NK-92 treated with Interleukin-12 subunit alpha and Interleukin-12 subunit beta, amount 100 ng/mL, for 24 hours (cell line): ENCODE results near the gene CLPTM1L.
A peak's percentile ranks its signal among the peaks of the same experiment; 100 is the strongest.
"Not testable (repeated sequence)": the region's sequence is repeated elsewhere in the genome, so short reads cannot be mapped to it uniquely, and the experiment has no call there.

Experiments used
- DNase-seq: peaks from one replicate; lab custom pipeline; 2025; lab: John Stamatoyannopoulos, UW

CLPTM1L gene

DNA sequence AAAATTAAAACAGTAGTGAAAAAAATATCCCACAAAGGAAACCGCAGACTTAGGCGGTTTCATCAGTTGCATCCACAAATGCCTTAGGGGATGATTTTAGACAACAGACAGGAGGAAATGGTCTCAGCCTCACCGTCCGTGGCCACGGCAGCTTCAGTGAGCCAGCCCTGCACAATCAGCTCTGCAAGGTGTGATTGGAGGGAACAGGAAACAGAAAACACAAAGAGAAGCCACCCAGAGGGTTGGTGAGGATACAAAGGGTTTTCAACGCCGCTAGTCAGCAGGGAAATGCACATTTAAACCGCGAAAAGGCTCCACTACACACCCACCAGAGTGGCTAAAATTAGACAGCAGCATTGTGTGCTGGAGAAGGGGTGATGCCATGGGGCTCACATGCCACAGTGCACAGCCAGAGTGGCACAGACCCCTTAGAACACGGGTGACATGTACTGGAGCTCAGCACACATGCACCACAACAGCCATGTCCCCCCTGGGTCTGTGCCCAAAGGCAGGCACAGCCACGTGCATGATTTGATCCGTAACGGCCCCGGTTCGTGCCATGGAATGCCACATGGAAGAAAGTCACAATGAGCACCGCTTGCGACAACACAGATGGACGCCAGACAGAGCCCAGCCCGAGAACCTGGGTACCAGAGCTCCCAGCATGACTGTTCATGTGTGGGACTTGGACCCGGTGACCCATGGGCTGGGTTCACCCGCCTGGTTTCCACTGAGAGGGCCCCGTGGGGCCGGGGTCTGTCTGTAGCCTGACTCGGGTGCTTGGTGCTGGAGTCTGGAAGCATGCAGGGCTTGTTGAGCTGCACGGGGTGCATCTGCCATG is 31.7 kb downstream of the CLPTM1L start:
- peak; percentile 84 for DNase-seq

DNA sequence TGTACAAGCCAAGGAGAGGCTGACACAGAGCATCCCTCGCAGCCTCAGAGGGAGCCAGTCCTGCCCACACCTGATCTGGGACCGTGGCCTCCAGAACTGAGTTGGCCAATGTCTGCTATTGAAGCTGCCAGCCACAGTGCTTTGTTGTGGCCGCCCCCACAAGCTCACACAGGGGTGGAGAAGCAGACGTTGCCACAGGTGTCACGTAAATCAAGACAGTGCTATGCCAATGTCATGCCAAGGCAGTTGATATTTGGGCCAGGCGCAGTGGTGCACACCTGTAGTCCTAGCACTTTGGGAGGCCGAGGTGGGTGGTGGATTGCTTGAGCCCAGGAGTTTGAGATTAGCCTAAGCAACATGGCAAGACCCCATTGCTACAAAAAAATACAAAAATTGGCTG is 32.7 kb downstream of the CLPTM1L start:
- no peak for DNase-seq

DNA sequence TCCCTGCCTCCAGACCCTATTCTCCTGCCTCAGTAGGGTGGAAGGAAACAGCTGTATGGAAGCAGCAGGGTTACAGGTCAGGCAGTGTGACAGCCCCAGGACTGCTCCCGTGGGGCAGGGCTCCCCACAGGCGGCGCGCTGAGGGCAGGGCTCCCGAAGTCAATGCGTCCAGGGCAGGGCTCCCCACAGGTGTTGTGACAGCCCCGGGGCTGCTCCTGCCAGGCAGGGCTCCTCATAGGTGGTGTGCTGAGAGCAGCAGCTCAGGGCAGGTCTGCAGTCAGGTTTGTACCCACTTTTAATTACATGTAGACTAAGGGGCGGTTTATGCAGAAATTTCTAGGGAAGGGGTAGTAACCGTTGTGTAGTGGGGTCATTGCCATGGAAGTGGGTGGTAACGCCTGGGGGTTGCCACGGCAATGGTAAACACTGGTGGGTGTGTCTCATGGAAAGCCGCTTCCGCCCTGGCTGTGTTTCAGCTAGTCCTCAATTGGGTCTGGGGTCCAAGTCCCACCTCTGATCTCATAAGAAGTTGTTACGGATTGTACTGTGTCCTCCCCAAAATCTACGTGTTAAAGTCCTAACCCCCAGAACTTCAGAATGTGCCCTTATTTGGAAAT is 33.4 kb downstream of the CLPTM1L start:
- DNase-seq: no peak

DNA sequence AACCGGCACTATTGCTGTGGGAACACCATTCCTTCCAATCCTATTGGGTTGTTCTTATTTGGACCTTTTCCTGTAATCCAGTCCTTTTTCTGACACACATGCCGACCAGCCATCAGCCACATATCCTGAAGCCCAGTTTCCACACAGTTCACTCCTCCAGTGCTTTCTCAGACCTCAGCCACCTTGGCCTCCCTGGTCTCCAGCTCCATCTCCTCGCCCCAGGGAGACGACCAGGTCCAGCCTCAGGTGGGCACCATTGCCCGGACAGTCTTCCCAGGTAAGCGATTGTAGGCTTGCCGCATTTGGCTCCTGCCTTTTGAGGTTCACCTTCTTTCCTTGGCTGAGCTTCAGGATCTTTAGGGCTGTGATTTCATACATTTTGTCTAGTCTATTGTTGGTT is 34.8 kb downstream of the CLPTM1L start:
- DNase-seq: no peak

DNA sequence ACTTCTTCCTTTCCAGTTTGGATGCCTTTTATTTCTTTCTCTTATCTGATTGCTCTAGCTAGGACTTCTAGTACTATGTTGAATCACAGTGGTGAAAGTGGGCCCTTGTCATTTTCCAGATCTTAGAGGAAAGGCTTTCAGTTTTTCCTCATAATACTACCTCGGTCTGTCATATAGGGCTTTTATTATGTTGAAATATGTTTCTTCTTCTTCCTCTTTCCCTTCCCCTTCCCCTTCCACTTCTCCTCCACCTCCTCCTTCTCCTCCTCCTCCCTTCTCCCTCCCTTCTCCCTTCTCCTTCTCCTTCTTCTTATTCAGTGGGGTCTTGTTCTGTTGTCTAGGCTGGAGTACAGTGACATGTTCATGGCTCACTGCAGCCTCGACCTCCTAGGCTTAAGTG is 40.9 kb downstream of the CLPTM1L start:
- no peak for DNase-seq

DNA sequence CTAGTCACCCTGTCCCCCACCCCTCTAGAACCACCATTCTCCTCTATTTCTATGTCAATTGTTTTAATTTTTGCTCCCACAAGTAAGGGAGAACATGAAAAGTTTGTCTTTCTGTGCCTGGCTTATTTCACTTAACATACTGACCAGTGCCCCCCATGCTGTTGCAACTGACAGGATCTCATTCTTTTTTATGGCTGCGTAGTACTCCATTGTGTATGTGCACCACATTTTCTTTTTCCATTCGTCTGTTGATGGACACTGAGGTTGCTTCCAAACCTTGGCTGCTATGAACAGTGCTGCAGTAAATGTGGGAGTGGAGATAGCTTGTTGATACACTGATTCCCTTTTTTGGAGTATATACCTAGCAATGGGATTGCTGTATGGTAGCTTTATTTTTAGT is 42.6 kb downstream of the CLPTM1L start:
- DNase-seq: no peak

DNA sequence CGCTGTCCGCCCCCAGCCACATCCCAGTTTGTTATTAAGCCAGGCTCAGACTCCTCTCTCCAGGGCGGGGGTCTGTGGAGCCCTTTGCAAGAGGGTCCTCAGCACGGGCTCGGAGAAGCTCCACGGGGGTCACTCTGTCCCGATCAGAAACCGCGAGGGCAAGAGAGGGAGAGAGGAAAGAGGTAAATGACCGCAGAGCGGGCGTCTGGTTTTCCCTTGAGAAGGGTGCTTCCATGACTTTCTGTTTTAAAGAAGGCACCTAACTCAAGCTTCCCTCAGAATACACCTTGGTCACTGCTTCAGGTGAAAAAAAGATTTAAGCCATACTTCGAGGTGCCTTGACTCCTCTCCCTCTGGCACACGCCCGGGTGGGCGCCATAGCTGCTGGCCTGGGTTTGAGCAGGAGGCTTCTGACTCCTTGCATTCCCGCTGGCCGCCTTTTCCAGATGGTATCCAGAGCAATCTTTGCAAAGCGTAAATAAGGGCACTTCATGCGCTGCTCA is 44.3 kb downstream of the CLPTM1L start:
- no peak for DNase-seq

DNA sequence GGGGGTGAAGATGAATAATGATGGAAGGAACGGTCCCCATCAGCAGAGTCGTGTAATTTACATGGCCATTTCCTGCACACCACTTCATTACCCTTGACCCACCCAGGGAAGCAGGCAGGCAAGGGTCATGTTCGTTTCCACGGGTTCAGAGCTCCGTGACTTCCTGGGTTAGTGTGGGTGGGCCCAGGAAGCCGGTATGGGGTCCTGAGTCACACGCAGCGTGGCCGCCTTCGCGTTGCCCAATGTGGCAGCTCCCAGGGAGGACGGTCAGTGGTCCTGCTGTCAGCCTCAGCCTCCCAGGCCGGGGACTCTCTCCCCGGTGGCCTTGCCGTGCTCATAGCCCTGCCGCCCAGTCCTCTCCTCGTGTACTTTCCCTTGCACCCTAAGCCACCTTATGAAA is 44.9 kb downstream of the CLPTM1L start:
- no peak for DNase-seq

DNA sequence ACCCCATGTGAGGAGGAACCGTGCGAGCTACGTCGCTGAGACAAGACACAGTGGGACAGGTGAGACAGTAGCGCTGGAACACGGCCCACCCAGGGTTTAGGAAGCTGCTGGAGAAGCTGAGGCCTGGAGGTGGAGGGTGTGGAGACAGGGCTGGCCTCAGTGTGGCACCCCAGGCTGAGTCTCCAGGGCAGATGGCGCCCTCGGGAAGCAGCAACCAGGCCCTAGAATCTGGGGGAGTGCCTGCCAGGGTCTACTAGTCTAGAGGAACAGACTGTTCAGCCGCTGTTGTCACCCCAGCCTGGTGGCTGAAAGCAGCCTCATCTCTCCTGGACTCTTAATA is 45.4 kb downstream of the CLPTM1L start:
- DNase-seq: no peak

DNA sequence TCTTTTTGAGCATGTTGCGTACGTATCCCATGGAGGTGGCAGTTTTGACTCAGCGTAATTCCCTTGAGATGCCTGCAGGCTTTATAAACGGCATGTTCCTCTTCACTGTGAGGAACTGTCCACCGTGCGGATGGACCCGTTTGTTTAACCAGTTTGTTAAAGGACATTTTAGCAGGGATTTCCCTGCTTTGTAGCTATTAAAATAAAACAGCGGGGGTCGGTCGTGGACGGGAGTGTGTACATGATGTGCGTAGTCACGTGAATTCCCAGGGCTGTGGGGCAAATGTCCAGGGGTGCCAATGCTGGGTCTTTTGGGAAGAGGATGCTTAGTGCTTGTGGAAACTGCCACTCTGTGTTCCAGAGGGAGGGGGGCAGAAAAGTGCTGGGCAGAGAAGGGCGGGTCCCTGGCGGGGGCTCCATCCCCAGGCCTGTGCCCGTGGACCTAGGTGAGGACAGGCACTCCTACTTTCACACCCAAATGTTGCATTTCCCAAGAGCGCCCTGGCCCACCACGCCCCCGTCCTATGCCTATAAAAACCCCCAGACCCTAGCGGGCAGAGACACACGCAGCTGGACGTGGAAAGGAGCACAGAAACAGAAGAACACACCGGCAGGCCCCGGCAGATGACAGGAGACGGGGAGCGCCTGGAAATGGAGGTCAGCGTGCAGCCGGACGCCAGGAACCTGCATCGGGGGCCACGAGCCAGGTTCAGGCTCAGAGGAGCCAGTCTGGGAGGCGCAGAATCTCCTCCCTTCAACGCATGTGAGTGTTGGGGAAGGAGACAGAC is 46.0 kb downstream of the CLPTM1L start:
- DNase-seq: no peak

DNA sequence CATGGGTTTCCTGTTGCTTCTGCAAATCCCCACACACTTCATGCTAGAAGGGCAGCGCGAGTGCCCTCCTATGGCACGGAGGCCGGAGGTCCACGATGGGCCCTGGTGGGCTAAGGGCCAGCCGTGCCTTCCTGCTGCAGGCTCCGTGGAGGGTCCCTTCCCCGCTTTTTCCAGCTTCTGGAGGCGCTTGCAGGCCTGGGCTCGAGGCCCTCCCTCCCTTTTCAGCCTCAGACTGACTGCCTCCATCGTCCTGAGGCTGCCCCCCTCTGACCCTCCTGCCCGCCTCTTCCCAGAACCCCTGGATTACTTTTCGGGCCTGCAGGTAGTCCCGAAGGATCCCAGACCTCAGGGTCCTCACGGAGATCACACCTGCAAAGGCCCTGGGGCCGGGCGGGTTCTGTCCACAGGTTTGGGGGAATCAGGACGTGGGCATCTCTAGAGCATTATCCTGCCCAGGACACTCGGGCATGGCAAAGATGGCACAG is 46.8 kb downstream of the CLPTM1L start:
- no peak for DNase-seq

DNA sequence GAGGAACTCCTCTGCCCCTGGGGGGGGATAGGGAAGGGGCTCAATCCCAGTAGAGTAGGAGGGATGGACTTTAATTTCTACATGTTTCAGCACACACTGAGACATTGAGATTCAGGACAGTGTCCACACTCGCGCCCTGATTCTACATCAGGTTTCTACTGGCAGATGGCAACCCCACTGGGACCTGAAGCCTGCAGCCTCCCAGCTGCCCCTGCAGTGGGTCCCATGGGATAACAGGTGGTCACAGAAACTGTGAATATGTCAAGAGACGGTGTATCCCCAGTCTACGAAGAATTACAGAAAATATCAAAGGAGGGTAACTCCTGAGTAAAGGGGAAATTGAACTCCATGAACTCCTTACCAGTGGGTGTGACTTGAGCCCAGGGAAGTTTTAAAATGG is 47.7 kb downstream of the CLPTM1L start:
- DNase-seq: no peak

DNA sequence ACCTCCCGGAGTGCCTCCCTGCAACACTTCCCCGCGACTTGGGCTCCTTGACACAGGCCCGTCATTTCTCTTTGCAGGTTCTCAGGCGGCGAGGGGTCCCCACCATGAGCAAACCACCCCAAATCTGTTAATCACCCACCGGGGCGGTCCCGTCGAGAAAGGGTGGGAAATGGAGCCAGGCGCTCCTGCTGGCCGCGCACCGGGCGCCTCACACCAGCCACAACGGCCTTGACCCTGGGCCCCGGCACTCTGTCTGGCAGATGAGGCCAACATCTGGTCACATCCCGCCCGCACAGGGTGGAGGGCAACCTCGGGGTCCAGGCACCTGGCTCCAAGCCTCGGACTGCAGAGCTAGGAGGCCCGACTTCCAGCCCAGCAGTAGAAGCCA is 49.3 kb downstream of the CLPTM1L start:
- no peak for DNase-seq

DNA sequence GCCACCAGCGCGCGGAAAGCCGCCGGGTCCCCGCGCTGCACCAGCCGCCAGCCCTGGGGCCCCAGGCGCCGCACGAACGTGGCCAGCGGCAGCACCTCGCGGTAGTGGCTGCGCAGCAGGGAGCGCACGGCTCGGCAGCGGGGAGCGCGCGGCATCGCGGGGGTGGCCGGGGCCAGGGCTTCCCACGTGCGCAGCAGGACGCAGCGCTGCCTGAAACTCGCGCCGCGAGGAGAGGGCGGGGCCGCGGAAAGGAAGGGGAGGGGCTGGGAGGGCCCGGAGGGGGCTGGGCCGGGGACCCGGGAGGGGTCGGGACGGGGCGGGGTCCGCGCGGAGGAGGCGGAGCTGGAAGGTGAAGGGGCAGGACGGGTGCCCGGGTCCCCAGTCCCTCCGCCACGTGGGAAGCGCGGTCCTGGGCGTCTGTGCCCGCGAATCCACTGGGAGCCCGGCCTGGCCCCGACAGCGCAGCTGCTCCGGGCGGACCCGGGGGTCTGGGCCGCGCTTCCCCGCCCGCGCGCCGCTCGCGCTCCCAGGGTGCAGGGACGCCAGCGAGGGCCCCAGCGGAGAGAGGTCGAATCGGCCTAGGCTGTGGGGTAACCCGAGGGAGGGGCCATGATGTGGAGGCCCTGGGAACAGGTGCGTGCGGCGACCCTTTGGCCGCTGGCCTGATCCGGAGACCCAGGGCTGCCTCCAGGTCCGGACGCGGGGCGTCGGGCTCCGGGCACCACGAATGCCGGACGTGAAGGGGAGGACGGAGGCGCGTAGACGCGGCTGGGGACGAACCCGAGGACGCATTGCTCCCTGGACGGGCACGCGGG is 49.9 kb downstream of the CLPTM1L start, which contains the start of gene TERT:
Gene TERT, minus strand, starts transcription at position 234 of the 815 bp plus-strand sequence. Its CDS starts 79 bp downstream, at position 155.
- DNase-seq: peak; percentile 40

DNA sequence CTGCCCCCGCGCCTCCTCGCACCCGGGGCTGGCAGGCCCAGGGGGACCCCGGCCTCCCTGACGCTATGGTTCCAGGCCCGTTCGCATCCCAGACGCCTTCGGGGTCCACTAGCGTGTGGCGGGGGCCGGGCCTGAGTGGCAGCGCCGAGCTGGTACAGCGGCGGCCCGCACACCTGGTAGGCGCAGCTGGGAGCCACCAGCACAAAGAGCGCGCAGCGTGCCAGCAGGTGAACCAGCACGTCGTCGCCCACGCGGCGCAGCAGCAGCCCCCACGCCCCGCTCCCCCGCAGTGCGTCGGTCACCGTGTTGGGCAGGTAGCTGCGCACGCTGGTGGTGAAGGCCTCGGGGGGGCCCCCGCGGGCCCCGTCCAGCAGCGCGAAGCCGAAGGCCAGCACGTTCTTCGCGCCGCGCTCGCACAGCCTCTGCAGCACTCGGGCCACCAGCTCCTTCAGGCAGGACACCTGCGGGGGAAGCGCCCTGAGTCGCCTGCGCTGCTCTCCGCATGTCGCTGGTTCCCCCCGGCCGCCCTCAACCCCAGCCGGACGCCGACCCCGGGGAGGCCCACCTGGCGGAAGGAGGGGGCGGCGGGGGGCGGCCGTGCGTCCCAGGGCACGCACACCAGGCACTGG is 50.6 kb downstream of the CLPTM1L start:
- DNase-seq: no peak

DNA sequence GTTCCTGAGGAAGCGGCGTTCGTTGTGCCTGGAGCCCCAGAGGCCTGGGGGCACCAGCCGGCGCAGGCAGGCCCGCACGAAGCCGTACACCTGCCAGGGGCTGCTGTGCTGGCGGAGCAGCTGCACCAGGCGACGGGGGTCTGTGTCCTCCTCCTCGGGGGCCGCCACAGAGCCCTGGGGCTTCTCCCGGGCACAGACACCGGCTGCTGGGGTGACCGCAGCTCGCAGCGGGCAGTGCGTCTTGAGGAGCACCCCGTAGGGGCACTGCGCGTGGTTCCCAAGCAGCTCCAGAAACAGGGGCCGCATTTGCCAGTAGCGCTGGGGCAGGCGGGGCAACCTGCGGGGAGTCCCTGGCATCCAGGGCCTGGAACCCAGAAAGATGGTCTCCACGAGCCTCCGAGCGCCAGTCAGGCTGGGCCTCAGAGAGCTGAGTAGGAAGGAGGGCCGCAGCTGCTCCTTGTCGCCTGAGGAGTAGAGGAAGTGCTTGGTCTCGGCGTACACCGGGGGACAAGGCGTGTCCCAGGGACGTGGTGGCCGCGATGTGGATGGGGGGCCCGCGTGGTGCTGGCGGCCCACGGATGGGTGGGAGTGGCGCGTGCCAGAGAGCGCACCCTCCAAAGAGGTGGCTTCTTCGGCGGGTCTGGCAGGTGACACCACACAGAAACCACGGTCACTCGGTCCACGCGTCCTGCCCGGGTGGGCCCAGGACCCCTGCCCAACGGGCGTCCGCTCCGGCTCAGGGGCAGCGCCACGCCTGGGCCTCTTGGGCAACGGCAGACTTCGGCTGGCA is 51.3 kb downstream of the CLPTM1L start:
- DNase-seq: no peak

DNA sequence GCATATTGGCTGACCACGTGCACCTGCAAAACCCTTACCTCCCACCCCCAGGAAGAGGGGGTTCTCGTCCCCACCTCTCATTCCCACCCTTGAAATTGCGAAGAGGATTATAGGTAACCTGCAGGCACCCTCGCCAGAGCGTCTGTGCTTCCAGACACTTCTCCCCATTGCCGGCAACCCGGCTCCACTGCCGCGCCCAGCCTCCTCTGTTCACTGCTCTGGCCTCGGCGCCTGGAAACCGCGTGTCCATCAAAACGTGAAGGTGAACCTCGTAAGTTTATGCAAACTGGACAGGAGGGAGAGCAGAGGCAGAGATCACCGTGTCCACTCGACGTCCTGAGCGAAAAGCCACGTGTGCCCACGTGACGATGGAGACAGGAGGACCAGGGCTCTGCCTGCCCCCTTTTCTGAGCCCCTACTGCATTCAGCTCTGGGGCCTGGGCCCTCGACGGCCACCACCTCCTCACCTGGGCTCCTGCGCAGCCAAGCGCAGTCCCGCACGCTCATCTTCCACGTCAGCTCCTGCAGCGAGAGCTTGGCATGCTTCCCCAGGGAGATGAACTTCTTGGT is 52.0 kb downstream of the CLPTM1L start:
- no peak for DNase-seq

DNA sequence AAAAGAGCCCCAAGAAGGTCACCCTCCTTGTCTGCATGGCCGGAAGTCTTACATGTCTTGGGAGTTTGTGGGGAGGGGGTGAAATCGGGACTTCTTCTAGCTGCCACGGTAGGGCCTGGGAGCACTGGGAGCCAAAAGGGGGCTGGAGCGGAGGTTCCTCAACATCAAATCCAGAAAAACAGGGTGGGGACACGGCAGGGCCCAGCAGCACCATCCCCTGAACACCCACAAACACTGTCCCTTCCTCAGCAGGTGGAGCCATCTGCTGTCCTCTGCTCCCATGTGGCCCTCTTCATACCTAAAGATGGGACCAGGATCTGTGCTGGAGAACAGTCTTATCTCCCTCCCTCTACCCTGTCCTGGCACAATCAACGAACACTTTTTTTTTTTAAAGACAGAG is 52.8 kb downstream of the CLPTM1L start:
- no peak for DNase-seq

DNA sequence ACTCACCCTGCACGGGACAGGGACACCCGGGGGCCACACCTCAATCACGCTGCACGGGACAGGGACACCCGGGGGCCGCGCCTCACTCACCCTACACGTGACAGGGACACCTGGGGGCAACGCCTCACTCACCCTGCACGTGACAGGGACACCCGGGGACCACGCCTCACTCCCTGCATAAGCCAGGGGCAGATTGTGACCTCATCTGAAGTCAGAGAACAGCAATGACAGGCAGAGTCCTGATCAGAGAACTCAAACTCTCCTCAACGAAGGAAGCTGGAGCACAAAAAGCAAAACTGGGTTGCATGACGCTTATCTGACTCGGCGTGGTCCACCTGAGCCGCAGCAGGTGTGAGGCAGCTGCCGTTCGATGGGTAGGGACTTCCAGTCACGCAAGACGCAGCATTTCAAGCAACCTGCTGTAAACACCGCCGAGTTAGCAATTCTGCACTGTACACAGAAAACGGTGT is 53.3 kb downstream of the CLPTM1L start:
- no peak for DNase-seq

DNA sequence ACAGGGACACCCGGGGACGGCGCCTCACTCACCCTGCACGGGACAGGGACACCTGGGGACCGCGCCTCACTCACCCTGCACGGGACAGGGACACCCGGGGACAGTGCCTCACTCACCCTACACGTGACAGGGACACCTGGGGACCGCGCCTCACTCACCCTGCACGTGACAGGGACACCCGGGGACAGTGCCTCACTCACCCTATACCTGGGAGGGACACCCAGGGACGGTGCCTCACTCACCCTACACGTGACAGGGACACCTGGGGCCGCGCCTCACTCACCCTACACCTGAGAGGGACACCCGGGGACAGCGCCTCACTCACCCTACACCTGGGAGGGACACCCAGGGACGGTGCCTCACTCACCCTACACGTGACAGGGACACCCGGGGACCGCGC is 53.9 kb downstream of the CLPTM1L start:
- not testable (repeated sequence) for DNase-seq
